Hippocampal formation (tissue), 2 donors: ENCODE data around the gene TTLL7.

ENCODE experiments used
- DNase-seq, 2 donors: peaks; one replicate each; lab custom pipeline; 2025; lab: John Stamatoyannopoulos, UW

TTLL7 gene, protein sequence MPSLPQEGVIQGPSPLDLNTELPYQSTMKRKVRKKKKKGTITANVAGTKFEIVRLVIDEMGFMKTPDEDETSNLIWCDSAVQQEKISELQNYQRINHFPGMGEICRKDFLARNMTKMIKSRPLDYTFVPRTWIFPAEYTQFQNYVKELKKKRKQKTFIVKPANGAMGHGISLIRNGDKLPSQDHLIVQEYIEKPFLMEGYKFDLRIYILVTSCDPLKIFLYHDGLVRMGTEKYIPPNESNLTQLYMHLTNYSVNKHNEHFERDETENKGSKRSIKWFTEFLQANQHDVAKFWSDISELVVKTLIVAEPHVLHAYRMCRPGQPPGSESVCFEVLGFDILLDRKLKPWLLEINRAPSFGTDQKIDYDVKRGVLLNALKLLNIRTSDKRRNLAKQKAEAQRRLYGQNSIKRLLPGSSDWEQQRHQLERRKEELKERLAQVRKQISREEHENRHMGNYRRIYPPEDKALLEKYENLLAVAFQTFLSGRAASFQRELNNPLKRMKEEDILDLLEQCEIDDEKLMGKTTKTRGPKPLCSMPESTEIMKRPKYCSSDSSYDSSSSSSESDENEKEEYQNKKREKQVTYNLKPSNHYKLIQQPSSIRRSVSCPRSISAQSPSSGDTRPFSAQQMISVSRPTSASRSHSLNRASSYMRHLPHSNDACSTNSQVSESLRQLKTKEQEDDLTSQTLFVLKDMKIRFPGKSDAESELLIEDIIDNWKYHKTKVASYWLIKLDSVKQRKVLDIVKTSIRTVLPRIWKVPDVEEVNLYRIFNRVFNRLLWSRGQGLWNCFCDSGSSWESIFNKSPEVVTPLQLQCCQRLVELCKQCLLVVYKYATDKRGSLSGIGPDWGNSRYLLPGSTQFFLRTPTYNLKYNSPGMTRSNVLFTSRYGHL

DNA sequence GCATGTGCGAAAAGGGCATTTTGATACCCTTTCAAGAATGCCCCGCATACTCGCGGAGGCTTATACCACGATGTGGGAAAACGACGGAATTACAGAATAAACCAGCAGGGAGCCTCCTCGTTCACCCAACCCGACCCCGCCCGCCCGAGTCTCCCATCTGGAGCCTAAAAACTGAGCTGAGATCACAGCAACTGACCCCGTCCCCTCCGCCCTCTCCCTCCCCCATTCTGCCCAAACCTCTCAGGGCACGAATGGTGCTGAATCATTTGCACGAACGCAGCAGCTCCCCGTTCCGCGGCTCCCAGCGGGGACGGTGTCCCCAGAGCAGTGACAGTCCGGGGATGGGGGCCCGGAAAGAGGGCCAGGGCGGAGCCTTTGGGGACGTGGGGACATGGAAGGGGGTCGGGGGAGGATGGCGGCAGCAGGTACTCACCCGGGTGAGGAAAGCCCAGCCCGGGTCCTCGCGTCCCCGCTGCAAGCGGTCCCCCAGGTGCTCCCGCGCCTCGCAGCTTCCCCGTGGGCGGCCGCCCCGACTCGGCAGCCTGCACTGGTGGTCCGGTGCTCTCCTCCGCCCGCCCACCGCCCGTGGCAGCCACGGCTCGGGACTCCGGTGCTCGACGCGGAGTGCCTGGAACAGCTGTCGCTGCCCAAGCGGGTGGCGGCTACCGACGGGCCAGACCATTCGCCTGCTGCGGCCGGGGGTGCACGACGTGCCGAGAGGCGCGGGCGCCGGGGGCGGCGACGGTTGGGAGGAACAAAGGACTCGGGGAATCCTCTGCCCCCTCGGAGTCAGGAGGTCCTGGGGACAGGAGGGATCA is at the start of gene TTLL7:
TTLL7 (minus strand) TSS at position 635 of the 818 bp plus-strand sequence. CDS start 46,921 bp downstream, outside the sequence.
- peak; percentile 85 to 87 for DNase-seq

DNA sequence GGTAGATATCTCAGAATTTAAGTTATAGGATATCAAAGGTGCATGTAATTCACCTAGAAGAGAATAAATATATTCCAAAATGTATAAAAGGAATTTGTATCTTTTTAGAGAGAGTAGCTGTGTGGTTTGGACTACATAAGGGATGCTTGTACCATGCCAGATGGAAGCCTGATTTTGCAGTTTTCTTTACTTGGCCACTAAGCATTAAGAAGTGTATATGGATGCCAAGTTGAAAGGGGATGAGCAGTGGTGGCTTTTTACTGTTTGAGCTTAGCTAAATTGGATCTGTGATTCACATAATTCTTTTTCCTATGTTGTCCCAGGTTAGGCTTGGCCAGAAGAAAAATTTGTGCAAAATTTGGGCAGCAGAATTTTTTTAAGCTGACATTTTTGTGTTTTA is 43.5 kb upstream of the TTLL7 start:
- DNase-seq = peak in 1 of 2 donors; percentile 23

DNA sequence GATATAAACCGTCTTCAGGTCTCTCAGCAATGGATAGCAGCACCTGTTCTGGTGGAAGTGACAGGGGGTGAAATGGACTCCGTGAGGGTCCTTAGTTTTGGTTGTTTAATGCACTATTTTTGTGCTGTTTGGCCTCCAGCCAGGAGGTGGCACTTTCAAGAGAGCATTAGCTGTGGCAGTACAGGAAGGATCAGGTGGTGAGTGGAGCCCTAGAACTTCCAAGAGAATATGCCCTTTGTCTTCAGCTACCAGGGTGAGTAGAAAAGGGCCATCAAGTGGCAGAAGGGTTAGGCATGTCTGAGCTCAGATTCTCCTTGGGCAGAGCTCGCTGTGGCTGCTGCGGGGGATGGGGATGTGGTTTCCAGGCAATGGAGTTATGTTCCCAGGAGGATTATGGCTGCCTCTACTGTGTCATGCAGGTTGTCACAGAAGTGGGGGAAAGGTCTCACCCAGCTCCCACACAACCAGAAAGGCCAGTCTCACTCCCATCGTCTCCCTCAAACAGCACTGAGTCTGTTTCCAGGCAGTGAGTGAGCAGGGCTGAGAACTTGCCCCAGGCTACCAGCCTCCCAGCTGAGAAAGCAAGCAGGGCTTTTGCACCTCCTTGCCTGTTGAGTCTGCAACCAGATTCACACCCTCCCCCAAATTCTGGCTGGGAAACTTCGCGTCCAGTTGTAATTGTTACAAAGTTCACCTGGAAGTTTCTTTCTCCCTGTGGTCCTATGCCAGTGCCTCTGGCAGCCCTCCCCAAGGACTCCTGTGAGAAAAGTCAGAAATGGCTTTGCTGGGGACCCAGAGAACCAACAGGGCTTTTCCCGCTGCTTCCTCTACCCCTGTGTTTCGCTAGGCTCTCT is 39.1 kb upstream of the TTLL7 start:
- no peak for DNase-seq

DNA sequence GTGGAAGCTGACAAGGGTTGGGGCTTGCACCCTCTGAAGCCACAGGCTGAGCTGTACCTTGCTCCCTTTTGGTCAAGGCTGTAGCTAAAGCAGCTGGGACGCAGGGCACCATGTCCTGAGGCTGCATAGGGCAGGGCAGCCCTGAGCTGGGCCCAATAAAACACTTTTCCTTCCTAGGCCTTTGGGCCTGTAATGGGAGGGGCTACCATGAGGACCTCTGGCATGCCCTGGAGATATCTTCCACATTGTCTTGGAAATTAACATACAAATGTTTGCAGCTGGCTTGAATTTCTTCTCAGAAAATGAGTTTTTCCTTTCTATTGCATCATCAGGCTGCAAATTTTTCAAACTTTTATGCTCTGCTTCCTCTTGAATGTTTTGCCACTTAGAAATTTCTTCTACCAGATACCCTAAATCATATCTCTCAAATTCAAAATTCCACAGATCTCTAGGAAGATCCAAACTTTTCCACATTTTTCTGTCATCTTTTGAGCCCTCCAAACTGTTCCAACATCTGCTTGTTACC is 32.9 kb upstream of the TTLL7 start:
- DNase-seq = no peak

DNA sequence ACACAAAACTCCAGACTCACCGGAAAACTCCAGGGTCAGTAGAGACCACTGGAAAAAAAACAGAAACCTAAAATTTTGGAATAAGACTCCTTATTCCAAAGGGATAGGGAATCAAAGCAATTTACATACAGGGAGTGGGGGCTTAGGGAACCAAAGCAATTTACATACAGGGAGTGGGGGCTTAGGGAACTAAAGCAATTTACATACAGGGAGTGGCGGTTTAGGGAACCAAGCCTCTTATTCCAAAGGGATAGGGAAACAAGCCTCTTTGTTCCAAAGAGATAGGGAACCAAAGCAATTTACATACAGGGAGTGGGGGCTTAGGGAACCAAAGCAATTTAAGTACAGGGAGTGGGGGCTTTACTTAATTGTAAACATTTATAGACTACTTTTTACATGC is 28.4 kb upstream of the TTLL7 start:
- no peak for DNase-seq

DNA sequence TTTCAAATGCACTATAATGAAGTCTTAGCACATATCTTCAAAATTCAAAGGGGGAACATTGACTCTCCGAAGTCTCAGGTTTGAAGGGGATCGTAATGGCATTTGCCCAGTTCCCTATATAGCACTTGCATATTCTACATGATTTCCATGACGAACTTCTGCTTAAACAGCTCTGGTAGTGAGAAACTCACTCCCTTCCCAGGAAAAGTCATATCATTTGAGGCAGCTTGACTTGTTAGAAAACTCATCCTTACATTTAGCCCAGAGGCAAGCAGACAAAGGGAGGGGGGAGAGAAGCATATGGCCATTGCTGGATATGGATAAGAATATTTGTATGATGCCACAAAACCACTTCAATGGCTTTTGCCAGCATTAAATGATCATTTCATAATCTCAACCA is 27.0 kb upstream of the TTLL7 start:
- DNase-seq = no peak

DNA sequence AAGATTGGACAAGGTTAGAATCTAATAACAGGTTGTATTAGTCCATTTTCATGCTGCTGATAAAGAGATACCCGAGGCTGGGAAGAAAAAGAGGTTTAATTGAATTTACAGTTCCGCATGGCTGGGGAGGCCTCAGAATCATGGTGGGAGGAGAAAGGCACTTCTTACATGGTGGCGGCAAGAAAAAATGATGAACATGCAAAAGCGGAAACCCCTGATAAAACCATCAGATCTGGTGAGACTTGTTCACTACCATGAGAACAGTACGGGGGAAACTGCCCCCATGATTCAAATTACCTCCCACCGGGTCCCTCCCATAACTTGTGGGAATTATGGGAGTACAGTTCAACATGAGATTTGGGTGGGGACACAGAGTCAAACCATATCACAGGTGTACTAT is 22.9 kb upstream of the TTLL7 start:
- DNase-seq = no peak

DNA sequence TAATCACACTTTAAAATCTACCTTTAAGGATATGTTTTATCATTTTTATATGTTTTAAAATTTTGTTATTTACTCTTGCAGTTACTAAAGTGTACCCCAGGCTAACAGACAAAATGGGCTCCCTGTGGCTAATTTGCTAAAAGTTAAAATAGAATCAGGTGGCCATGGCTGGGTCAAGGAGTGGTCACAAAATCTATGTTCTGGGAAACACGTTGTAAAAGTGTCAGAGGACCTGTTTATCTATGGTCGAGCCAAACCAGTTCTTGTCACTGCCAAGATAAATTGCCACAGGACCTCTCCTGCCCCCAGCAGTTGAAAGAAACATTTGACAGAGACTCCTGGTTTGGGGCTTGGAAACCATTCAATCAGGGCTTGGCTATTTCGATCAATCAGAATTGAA is 21.2 kb upstream of the TTLL7 start:
- DNase-seq = no peak

DNA sequence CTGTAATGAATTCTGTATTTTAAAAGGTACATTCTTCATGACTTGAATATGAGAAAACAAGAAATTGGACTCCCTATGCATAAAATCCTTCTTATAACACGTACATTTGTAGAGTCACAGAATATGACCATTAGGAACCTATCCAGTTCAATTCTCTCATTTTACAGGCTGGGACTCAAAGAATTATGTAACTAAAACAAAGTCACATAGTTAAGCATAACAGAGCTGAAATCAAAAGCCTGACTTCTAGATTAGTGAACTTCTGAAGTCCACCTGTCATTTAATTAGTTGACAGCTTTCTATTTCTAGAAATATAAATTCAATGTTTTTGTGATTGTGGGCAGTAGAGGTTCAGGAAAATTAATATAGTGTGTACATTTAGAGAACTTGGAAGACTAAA is 20.3 kb upstream of the TTLL7 start:
- no peak for DNase-seq

DNA sequence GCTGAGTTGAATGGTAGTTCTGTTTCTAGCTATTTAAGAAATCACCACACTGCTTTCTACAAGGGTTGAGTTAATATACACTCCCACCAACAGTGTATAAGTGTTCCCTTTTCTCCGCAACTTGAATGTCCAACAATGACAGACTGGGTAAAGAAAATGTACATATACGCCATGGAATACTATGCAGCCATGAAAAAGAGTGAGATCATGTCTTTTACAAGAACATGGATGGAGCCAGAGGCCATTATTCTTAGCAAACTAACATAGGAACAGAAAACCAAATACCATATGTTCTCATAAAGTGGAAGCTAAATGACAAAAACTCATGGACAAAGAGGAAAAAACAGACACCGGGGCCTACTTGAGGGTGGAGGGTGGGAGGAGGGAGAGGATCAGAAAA is 14.8 kb upstream of the TTLL7 start:
- no peak for DNase-seq

DNA sequence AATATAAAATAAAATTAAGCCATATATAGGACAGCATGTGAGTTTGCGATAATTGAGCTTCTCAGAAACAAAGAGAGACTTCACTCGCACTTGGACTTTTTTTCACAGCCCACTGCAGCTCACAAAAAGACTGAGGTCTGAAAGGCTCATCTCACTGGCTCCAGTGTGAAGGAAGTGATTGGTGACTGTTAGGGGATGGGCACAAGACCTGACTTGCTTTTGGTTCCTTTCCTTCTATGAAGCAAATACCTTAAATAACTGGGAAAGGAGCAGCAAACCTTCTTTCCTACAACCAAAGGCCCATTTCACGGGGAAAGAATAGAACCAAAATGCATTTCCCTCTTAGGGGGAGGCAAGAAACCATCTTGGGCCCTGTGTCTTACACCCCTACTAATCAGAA is 13.1 kb upstream of the TTLL7 start:
- DNase-seq = no peak

DNA sequence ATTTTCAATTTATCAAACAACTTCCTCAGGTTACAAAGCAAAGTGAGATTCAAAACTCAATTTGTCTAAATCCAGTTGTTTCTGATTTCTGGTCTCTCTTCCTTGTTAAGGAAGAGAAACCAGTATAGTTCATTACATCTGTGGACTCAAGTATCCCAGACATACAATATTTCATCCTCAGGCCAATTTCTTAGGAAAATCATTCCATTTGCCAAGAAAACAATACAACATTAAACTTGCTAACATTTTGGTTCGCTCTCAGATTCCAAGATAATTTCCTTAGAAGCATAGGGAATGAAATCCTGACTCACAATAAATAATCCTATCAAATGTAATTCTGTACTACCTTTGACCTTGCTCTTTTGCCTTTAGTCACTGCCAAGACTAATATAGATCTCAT is 11.2 kb upstream of the TTLL7 start:
- DNase-seq = no peak

DNA sequence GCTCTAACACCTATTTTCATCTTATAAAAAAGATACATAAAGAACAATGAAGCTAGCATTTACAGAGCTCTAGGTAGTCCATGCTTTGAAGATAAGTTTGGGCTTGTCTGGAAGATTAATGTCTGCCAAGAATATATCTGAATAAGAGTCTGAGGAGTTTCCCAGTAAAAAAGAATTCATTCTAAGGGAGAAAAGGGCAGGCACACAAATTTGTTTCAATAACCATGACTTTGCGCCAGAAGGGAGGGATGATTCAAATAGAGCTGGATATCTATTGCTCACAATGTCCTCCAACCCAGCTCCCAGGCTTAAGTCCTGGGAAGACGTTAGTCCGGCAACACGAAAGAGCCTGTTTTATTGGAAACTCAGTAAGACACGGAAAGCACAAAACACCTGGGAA is 9.7 kb upstream of the TTLL7 start:
- no peak for DNase-seq

DNA sequence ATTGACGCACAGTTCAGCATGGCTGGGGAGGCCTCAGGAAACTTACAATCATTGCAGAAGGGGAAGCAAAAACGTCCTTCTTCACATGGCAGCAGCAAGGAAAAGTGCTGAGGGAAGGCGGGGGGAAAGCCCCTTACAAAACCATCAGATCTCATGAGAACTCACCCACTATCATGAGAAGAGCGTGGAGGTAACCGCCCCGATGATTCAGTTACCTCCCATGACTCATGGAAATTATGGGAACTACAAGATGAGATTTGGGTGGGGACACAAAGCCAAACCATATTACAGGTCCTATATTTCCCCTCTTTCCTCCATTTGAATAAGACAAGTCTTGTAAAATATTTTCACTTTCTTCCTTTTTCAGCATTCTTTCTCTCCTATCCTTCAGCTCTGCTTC is 7.7 kb upstream of the TTLL7 start:
- no peak for DNase-seq

DNA sequence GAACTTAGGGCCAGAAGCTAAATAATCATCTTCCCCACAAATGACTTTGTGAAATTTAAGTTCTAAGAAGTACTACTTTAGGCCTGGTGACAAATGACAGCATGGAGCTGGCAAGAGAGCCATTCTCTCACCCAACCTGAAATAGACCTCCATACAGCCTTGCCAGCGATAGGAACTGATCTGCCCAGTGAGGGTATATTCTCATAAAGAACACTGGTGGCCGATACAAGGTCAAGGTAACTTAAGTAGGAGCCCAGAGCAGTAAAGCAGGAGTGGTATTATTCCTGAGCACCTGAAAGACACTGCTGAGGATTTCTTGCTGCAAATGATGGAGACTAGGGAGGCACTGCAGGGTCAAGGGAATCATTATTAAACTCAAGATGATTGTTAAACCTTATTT is 2.6 kb upstream of the TTLL7 start:
- no peak for DNase-seq

DNA sequence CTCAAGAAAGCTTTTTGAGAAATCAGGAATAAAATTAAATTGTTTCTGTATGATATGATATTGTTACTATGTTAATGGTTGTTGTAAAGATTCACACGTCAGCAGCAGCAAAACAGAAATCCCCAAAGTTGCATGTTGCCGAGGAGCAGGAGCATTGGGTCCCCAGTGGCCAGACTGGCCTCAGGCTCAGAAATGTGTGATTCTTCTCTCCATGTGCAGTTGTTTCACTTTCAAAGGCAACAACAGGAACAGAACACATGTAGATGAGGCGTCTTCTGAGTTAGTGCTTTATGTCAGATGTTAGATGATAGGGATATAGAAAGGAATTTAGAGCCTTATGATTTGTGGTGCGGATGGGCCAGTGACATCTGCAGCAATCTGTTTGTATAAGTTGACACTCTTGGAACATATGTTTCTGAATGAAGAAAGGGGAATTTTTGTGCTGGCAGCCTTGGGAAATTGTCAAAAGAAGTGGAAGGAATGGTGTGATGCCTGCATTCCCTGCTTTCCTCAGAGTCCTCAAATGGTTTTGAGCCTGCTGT is 2.1 kb upstream of the TTLL7 start:
- no peak for DNase-seq

DNA sequence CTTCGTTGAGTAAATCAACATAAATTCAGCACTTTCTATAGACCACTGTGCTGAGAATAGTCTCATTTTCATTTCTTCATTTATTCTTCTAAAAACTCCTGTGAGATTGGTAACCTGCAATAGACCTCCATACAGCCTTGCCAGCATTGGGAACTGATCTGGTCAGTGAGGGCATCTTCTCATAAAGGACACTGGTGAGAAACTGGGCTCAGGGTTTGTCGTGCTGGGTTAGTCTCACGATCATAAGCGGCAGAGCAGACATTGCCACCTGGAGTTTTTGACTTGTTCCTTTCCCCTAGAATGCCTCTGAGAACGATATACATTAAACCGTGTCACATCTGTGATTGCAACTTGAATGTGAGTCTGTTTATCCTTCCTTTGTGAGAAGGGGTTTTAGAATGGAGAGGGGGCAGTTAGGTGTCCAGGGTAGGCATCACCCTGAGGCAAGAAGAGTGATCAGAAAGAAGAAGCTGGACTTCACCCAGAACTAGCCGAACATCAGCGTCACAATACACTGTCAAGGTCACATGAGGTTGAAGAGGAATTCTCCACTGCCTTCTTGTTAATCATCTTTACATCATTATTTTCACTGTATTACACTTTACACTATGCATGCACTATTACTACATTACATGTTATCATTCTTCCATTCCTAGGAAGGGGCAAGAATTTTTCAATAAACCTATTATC is 1.4 kb upstream of the TTLL7 start:
- DNase-seq = no peak

DNA sequence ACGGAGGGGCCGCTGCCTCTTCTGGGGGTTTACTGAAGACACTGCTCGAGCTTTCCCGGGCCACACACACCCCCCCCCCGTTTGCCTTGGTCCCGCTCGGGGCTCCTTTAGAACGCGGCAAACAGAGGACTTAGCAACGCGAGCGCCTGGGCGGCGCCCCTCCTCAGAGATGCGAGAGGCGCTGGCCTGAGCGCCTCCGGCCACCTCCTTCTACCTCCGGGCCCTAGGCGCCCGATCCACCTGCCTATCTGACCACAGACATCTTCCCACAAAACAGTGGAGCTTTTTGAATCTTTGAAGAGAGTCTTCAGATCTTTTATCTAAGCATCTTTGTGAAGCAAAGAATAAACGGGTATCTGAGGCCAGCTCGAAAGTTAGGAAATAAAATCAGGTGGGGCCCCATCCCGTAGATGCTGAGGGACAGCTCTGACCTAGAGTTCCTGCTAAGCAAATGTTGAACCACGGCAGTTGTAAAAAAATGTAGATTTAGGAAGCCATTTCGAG is 436 bp upstream of the TTLL7 start:
- peak in 1 of 2 donors; percentile 87 for DNase-seq

DNA sequence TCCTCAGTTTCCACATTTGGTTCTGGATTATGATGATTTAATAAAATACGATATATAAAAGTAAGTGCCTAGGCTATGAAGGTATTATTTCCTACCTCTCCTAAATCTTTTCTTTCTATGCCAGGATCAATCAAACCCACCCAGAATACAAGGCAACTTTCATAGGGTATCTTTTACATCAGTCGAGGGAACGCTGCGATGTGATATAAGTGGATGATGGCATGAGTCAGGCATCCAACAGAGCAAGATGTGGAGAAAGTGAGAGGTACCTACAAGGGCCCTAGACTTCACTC is 781 bp downstream of the TTLL7 start:
- no peak for DNase-seq

DNA sequence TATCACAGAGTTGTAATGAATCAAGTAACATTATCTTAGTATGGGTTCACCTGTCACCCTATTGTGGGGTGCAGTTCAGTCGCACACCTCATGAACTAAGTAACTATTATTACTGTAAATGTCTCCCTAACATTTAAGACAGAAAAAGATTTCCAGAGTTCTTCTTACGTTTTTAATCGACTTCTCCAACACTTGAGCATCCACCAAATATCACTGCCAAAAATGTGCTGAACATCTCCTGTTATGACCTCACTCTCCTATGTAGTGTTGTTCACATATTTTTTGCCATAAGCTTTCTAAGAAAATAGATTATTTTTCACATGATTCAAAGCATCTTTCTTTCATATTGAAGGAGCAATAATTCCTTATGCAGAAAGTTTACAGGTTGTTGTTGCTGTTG is 1.3 kb downstream of the TTLL7 start:
- no peak for DNase-seq
